Suprapubic skin (tissue), 3 donors: Measurements from ENCODE around the gene IFNA7.
"Not testable (repeated sequence)": the region's sequence is repeated elsewhere in the genome, so short reads cannot be mapped to it uniquely, and the experiment has no call there.

ENCODE experiments used
- CTCF ChIP-seq, 2 donors: fragments of 200-600 bp in 1 of 2; fragments of 450-650 bp in 1 of 2; sonication (generic) in 1 of 2; IDR thresholded peaks; one replicate each; pipeline ENCODE4 v1.5.1; 2016 to 2019; ENCODE audit warnings: antibody characterized with exemption in 2 of 2, mild to moderate bottlenecking in 1 of 2, moderate library complexity in 1 of 2
- POLR2AphosphoS5 ChIP-seq, 3 donors: sonication (generic); formaldehyde crosslinking; IDR thresholded peaks; one replicate each; pipeline ENCODE4 v1.6.1; 2017; ENCODE audit warnings: antibody characterized with exemption in 3 of 3

GRCh38 chr9:21213411-21214326 lies 11.7 kb upstream of the IFNA7 start:
- not testable (repeated sequence) for TF ChIP-seq CTCF, POLR2AphosphoS5 (IDR thresholded peaks at IDR 0.05)
